IPS-NIHi11 (cell line): ENCODE results near the gene PCDHGA8.
"Not testable (repeated sequence)": the region's sequence is repeated elsewhere in the genome, so short reads cannot be mapped to it uniquely, and the experiment has no call there.

Source experiments
- DNase-seq: peaks from one replicate; pipeline ENCODE4 v3.0.0; 2012; ENCODE audit warnings: mixed read lengths, low spot score

PCDHGA8 gene

DNA sequence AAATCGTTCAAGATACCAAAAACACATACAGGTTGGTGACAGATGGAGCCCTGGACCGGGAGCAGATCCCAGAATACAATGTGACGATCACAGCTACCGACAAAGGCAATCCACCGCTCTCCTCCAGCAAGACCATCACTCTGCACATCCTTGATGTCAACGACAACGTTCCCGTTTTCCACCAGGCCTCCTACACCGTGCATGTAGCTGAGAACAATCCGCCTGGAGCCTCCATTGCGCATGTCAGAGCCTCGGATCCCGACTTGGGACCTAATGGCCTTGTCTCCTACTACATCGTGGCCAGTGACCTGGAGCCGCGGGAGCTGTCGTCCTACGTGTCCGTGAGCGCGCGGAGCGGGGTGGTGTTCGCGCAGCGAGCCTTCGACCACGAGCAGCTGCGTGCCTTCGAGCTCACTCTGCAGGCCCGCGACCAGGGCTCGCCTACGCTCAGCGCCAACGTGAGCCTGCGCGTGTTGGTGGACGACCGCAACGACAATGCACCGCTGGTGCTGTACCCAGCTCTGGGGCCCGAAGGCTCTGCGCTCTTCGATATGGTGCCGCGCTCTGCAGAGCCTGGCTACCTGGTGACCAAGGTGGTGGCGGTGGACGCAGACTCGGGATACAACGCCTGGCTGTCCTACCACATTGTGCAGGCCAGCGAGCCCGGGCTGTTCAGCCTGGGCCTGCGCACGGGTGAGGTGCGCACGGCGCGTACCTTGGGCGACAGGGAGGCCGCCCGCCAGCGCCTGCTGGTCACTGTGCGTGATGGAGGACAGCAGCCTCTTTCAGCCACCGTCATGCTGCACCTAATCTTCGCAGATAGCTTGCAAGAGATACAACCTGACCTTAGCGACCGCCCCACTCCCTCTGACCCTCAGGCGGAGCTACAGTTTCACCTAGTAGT lies 20.6 kb upstream of the PCDHGA8 start:
- DNase-seq = no peak

DNA sequence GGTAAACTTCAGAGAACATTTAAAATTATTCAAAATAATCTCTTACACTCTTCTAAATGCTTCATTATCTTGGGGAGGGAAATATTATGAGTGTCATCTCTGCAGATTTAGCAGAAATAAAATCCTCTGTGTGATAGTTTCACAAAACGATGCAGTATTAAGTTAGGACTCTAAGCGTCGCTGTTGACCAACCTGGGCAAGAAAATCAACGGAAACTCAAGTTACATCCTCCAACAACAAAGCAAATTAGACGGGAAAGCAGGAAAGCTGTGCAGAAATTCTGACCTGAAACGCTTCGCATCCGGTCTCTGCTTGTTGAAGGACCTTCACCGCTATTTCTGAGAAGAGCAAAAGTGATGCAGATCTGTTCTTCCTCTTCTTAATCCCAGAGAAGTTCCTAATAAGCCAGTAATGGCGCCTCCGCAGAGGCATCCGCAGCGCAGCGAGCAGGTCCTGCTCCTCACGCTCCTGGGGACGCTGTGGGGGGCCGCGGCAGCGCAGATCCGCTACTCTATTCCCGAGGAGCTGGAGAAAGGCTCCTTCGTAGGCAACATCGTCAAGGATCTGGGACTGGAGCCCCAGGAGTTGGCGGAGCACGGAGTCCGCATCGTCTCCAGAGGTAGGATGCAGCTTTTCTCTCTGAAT lies 18.6 kb upstream of the PCDHGA8 start, which contains the start of gene PCDHGA6:
Gene PCDHGA6, plus strand, starts transcription at position 219 of the 645 bp plus-strand sequence. Its CDS starts 193 bp downstream, at position 412.
- no peak for DNase-seq

DNA sequence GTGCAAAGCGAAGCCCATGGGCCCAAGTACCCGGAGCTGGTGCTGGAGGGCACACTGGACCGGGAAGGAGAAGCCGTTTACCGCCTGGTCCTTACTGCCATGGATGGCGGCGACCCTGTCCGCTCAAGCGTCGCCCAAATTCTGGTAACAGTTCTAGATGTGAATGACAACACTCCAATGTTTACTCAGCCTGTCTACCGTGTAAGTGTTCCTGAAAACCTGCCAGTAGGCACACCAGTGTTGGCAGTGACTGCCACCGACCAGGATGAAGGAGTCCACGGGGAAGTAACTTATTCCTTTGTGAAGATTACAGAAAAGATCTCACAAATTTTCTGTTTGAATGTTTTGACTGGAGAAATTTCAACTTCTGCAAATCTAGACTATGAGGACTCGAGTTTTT lies 17.8 kb upstream of the PCDHGA8 start:
- DNase-seq = no peak

DNA sequence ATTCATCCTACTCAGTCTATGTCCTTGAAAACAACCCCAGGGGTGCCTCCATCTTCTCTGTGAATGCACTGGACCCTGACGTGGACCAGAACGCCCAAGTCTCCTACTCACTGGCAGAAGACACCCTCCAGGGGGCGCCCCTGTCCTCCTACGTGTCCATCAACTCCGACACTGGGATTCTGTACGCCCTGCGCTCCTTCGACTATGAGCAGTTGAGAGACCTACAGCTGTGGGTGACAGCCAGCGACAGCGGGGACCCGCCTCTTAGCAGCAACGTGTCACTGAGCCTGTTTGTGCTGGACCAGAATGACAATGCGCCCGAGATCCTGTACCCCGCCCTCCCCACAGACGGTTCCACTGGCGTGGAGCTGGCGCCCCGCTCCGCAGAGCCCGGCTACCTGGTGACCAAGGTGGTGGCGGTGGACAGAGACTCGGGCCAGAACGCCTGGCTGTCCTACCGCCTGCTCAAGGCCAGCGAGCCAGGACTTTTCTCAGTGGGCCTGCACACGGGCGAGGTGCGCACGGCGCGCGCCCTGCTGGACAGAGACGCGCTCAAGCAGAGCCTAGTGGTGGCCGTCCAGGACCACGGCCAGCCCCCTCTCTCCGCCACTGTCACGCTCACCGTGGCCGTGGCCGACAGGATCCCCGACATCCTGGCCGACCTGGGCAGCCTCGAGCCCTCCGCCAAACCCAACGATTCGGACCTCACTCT lies 16.8 kb upstream of the PCDHGA8 start:
- DNase-seq = not testable (repeated sequence)

GRCh38 chr5:141382469-141383294 lies 9.8 kb upstream of the PCDHGA8 start, which contains the start of gene PCDHGA7:
Gene PCDHGA7, plus strand, starts transcription at chr5:141382742. Its CDS starts 158 bp downstream, at chr5:141382900.
- no peak for DNase-seq

DNA sequence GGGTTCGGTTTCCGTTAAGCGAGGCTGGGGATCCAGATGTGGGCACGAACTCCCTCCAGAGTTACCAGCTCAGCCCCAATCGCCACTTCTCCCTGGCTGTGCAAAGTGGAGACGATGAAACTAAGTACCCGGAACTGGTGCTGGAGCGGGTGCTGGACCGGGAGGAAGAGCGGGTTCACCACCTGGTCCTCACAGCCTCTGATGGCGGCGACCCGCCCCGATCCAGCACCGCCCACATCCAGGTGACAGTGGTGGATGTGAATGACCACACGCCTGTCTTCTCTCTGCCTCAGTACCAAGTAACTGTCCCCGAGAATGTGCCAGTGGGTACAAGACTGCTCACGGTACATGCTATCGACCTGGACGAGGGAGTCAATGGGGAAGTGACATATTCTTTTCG lies 9.1 kb upstream of the PCDHGA8 start:
- no peak for DNase-seq

- DNase-seq = no peak
These were observed 7.8 kb upstream of the PCDHGA8 start for GRCh38 chr5:141384471-141385267.

- DNase-seq = peak; percentile 37
These were observed 4.7 kb upstream of the PCDHGA8 start, which contains the start of gene PCDHGB4 for GRCh38 chr5:141387557-141388311. Gene PCDHGB4, plus strand, starts transcription at chr5:141387698. Its CDS starts 187 bp downstream, at chr5:141387885.

DNA sequence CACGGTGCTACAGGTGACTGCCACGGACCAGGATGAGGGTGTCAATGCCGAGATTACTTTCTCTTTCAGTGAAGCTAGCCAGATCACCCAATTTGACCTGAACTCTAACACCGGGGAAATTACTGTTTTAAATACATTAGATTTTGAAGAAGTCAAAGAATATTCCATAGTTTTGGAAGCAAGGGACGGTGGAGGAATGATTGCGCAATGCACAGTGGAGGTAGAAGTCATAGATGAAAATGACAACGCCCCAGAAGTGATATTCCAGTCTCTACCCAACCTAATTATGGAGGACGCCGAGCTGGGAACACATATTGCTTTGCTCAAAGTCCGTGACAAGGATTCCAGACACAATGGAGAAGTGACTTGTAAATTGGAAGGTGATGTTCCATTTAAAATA lies 3.8 kb upstream of the PCDHGA8 start:
- DNase-seq = no peak

DNA sequence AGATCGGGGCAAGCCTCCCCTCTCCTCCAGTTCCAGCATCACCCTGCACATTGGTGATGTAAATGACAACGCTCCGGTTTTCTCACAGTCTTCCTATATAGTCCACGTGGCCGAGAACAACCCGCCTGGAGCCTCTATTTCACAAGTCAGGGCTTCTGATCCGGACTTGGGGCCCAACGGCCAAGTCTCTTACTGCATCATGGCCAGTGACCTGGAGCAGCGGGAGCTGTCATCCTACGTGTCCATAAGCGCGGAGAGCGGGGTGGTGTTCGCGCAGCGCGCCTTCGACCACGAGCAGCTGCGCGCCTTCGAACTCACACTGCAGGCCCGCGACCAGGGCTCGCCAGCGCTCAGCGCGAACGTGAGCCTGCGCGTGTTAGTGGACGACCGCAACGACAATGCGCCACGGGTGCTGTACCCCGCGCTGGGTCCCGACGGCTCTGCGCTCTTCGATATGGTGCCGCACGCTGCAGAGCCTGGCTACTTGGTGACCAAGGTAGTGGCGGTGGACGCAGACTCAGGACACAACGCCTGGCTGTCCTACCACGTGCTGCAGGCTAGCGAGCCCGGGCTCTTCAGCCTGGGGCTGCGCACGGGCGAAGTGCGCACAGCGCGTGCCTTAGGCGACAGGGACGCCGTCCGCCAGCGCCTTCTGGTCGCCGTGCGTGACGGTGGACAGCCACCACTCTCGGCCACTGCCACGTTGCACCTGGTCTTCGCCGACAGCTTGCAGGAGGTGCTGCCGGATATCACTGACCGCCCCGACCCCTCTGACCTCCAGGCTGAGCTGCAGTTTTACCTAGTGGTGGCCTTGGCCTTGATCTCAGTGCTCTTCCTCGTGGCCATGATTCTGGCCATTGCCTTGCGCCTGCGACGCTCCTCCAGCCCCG lies 3.0 kb upstream of the PCDHGA8 start:
- no peak for DNase-seq

DNA sequence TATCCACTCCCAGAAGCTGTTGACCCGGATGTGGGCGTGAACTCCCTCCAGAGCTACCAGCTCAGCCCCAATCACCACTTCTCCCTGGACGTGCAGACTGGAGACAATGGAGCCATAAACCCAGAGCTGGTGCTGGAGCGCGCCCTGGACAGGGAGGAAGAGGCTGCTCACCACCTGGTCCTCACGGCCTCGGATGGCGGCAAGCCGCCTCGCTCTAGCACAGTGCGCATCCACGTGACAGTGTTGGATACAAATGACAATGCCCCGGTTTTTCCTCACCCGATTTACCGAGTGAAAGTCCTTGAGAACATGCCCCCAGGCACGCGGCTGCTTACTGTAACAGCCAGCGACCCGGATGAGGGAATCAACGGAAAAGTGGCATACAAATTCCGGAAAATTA lies 834 bp downstream of the PCDHGA8 start:
- DNase-seq = no peak

- not testable (repeated sequence) for DNase-seq
These were observed 2.2 kb downstream of the PCDHGA8 start for GRCh38 chr5:141394401-141395187.

GRCh38 chr5:141397756-141398551 lies 5.5 kb downstream of the PCDHGA8 start, which contains the start of gene PCDHGB5:
Gene PCDHGB5, plus strand, starts transcription at chr5:141397947. Its CDS starts 181 bp downstream, at chr5:141398128.
- not testable (repeated sequence) for DNase-seq

- no peak for DNase-seq
These were observed 6.2 kb downstream of the PCDHGA8 start for GRCh38 chr5:141398608-141399007.

- DNase-seq = no peak
These were observed 7.3 kb downstream of the PCDHGA8 start for GRCh38 chr5:141399555-141400258.

- DNase-seq = peak; percentile 58
These were observed 10.3 kb downstream of the PCDHGA8 start, which contains the start of gene PCDHGA9 for GRCh38 chr5:141402553-141403243. Gene PCDHGA9, plus strand, starts transcription at chr5:141402778. Its CDS starts 175 bp downstream, at chr5:141402953.
